Panc1 (cell line): ENCODE results near the gene SLTM. TPM values are rescaled to one million over a fixed set of nuclear protein-coding genes. Genes with fewer than 3 reads are reported as not detected.

Experiments
- ATAC-seq: fragments of 200-7000 bp; cut with Tn5 transposase; 2 replicates; pipeline ENCODE4 v1.9.1; 2020; ENCODE audit warnings: mild to moderate bottlenecking, moderate library complexity
- BruUV-seq: library from RNA; stranded (reverse); fragments of 400-500 nt; replicated peaks from 2 replicates; lab custom pipeline; 2021; lab: Mats Ljungman, UMichigan
- CTCF ChIA-PET: fragments of 300-600 bp; sonication (Branson Sonifier 250); formaldehyde crosslinking; loops from one replicate; lab custom pipeline; 2022; ENCODE audit warnings: antibody characterized with exemption; lab: Charles Lee
- POLR2A ChIA-PET: fragments of 300-600 bp; sonication (Branson Sonifier 250); formaldehyde crosslinking; loops from one replicate; lab custom pipeline; 2022; ENCODE audit warnings: antibody characterized with exemption; lab: Charles Lee
- DNase-seq: peaks from one replicate; pipeline ENCODE4 v3.0.0-alpha.2; 2010; ENCODE audit warnings: low read depth, low spot score
- H3K27ac ChIP-seq: 2 replicates; pipeline ENCODE4 v1.5.1; 2011; ENCODE audit warnings: mild to moderate bottlenecking, low read length, inconsistent platforms
- H3K27me3 ChIP-seq: fragments of 200-500 bp; sonication (Bioruptor generic); 2 replicates; pipeline ENCODE4 v1.6.0; 2014; ENCODE audit warnings: low read length, inconsistent platforms; ENCODE audit not compliant: control insufficient read depth, insufficient read depth
- H3K36me3 ChIP-seq: fragments of 200-500 bp; sonication (Bioruptor generic); 2 replicates; pipeline ENCODE4 v1.5.1; 2014; ENCODE audit warnings: inconsistent platforms, mild to moderate bottlenecking, low read length, moderate library complexity; ENCODE audit not compliant: control insufficient read depth, insufficient read depth
- H3K4me1 ChIP-seq: 2 replicates; pipeline ENCODE4 v1.5.1; 2011; ENCODE audit warnings: inconsistent platforms, mild to moderate bottlenecking, low read length, moderate library complexity; ENCODE audit not compliant: control insufficient read depth, insufficient read depth
- H3K4me3 ChIP-seq, 2 experiments: 2 replicates each; pipeline ENCODE4 v1.5.1; 2011 to 2012; ENCODE audit warnings: low read depth in 2 of 2, low read length in 2 of 2, mild to moderate bottlenecking in 2 of 2, inconsistent platforms in 1 of 2, moderate library complexity in 1 of 2
- H3K9me3 ChIP-seq: fragments of 200-500 bp; sonication (Bioruptor generic); 2 replicates; pipeline ENCODE4 v1.5.1; 2014; ENCODE audit warnings: low read depth, mild to moderate bottlenecking, inconsistent platforms, low read length, moderate library complexity; ENCODE audit not compliant: control insufficient read depth, insufficient read depth
- POLR2AphosphoS5 ChIP-seq: IDR thresholded peaks from 2 replicates; pipeline ENCODE4 v1.6.1; 2012; ENCODE audit warnings: mild to moderate bottlenecking, low read depth, low read length, moderate library complexity
- REST ChIP-seq, 2 experiments: IDR thresholded peaks; 2 replicates each; pipeline ENCODE4 v1.6.1; 2011 to 2012; ENCODE audit warnings: low read depth in 2 of 2, control low read depth in 1 of 2, low read length in 1 of 2, mild to moderate bottlenecking in 1 of 2, moderate library complexity in 1 of 2; ENCODE audit not compliant: insufficient read depth in 1 of 2
- SIN3A ChIP-seq: IDR thresholded peaks from 2 replicates; pipeline ENCODE4 v1.6.1; 2012; ENCODE audit warnings: low read depth, mild to moderate bottlenecking, low read length, moderate library complexity, borderline replicate concordance; ENCODE audit not compliant: insufficient read depth
- TCF7L2 ChIP-seq: IDR thresholded peaks from 2 replicates; pipeline ENCODE4 v1.6.1; 2011; ENCODE audit warnings: mild to moderate bottlenecking, low read depth, low read length, inconsistent platforms
- in situ Hi-C: cut with HindIII; loops from 2 replicates; pipeline ENCODE4 v1.10.0; 2016; ENCODE audit warnings: low sequenced_read_pairs, low pct_unique_long_range_greater_than_20kb
- intact Hi-C: fragments of 100-400 bp; cut with micrococcal nuclease; formaldehyde crosslinking; loops from one replicate; pipeline ENCODE4 v1.10.0; 2022; ENCODE audit not compliant: unreplicated experiment
- total RNA-seq: library from RNA; stranded (reverse); gene quantifications from one replicate; pipeline ENCODE4 v1.2.1, GENCODE V29; 2021; ENCODE audit not compliant: unreplicated experiment
- TF ChIP-seq, protein P1 (sequence below): fragments of 450-650 bp; IDR thresholded peaks from 2 replicates; pipeline ENCODE4 v1.5.1; 2017; ENCODE audit warnings: mild to moderate bottlenecking

The SLTM gene
- total RNA-seq, 1 experiment from 2014 or later, result 75.7 TPM

- intact Hi-C loops (loop anchor here (10.0 kb wide), 2 partner anchors 122 to 512 kb away; partner anchors contain the start of gene CCNB2), in situ Hi-C loops (no loop called here)
- H3K27me3 ChIP-seq, result no peaks in the 10 kb centered on the region
- BruUV-seq, result no TSS peak
- POLR2A ChIA-PET, result no interaction called here
- no peaks in the 10 kb centered on the region; the same call in 1 of the 2 replicates for H3K36me3 ChIP-seq
- H3K4me1 ChIP-seq, result no peaks in the 10 kb centered on the region; the same call in 1 of the 2 replicates
- H3K27ac ChIP-seq, result no peak overlapping the region
- no peak for ATAC-seq
- no peaks in the 10 kb centered on the region for H3K9me3 ChIP-seq
- TF ChIP-seq POLR2AphosphoS5, result no peak
- TF ChIP-seq TCF7L2, result no peak
- TF ChIP-seq, protein P1, sequence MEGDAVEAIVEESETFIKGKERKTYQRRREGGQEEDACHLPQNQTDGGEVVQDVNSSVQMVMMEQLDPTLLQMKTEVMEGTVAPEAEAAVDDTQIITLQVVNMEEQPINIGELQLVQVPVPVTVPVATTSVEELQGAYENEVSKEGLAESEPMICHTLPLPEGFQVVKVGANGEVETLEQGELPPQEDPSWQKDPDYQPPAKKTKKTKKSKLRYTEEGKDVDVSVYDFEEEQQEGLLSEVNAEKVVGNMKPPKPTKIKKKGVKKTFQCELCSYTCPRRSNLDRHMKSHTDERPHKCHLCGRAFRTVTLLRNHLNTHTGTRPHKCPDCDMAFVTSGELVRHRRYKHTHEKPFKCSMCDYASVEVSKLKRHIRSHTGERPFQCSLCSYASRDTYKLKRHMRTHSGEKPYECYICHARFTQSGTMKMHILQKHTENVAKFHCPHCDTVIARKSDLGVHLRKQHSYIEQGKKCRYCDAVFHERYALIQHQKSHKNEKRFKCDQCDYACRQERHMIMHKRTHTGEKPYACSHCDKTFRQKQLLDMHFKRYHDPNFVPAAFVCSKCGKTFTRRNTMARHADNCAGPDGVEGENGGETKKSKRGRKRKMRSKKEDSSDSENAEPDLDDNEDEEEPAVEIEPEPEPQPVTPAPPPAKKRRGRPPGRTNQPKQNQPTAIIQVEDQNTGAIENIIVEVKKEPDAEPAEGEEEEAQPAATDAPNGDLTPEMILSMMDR, result no peak
- no peak for TF ChIP-seq SIN3A
- no peak for TF ChIP-seq REST (IDR thresholded peaks at IDR 0.05; ENCODE audit: insufficient read depth in 1 of 2, low read depth in 2 of 2, low read length in 1 of 2)
- no peak overlapping the region for H3K4me3 ChIP-seq
- CTCF ChIA-PET, result no interaction called here
- DNase-seq, result no peak
Measured at GRCh38 chr15:58983261-58983660, 49.8 kb upstream of the SLTM start.

DNA sequence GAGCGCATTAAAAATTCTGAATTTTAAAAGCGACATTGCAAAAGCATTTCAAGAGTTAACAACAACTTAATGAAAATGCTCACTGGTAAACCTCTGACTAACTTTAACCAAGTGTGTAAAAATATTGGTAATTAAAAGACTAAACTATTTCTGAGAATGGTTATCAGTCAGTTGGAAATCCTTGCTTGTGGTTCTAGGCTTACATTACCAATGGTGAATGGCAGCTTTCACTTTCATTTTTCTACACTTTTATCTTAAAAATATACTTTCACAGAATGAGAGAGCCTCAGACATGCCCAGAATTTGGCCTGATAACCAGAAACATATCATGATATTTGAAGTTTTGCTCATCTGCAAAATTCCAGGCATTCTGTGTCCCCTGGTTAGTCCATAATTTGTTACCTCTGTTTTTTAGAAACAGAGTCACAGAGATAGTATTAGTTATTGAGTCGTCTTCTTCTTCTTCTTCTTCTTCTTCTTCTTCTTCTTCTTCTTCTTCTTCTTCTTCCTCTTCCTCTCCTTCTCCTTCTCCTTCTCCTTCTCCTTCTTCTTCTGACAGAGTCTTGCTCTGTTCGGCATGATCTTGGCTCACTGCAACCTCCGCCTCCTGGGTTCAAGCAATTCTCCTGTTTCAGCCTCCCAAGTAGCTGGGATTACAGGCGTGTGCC, 48.5 kb upstream of the SLTM start:
- no peak for DNase-seq
- H3K4me1 ChIP-seq, result no peaks in the 10 kb centered on the region; the same call in 1 of the 2 replicates
- CTCF ChIA-PET, result interaction anchor here (0.6 kb wide), 1 partner anchor 267 kb away, joined by 5 read pairs; no protein-coding TSS in a partner anchor
- H3K27ac ChIP-seq, result no peak overlapping the region
- no TSS peak for BruUV-seq
- intact Hi-C loops (loop anchor here (10.0 kb wide), 2 partner anchors 123 to 513 kb away; partner anchors contain the start of gene CCNB2), in situ Hi-C loops (no loop called here)
- H3K9me3 ChIP-seq, result no peaks in the 10 kb centered on the region
- H3K36me3 ChIP-seq, result no peaks in the 10 kb centered on the region
- TF ChIP-seq, protein P1, result no peak
- TF ChIP-seq SIN3A, result no peak
- H3K27me3 ChIP-seq, result no peaks in the 10 kb centered on the region
- no peak for ATAC-seq
- H3K4me3 ChIP-seq, result peak overlapping the region in 1 of 2 experiments; percentile 10; a peak in 2 of 4 replicates
- POLR2A ChIA-PET, result no interaction called here
